Skeletal muscle satellite cell (primary cell): ENCODE measurements around the gene UNK.

Experiments
- H3K27me3 ChIP-seq: 2 replicates; pipeline ENCODE4 v1.7.0; 2013; ENCODE audit warnings: low read length; ENCODE audit not compliant: control insufficient read depth, insufficient read depth
- H3K36me3 ChIP-seq: 2 replicates; pipeline ENCODE4 v1.7.0; 2013; ENCODE audit warnings: mild to moderate bottlenecking, control low read depth, low read length; ENCODE audit not compliant: insufficient read depth
- H3K4me1 ChIP-seq: 2 replicates; pipeline ENCODE4 v1.7.0; 2013; ENCODE audit warnings: low read length; ENCODE audit not compliant: control insufficient read depth, insufficient read depth
- H3K4me2 ChIP-seq: 2 replicates; pipeline ENCODE4 v1.7.0; 2013; ENCODE audit warnings: mild to moderate bottlenecking, low read length
- H3K4me3 ChIP-seq: 2 replicates; pipeline ENCODE4 v1.7.0; 2013; ENCODE audit warnings: low read length
- H3K9ac ChIP-seq: 2 replicates; pipeline ENCODE4 v1.7.0; 2013; ENCODE audit warnings: mild to moderate bottlenecking, low read depth, low read length, moderate library complexity
- H3K9me3 ChIP-seq: replicated peaks from 2 replicates; pipeline ENCODE4 v1.7.0; 2013; ENCODE audit warnings: mild to moderate bottlenecking, control low read depth, low read length

Gene UNK

GRCh38 chr17:75820094-75821080 lies 35.8 kb downstream of the UNK start:
- peaks cover under 1% of the 10 kb centered on the region for H3K4me1 ChIP-seq
- H3K27me3 ChIP-seq = no peaks in the 10 kb centered on the region
- no peak overlapping the region for H3K9ac ChIP-seq
- peaks cover 52% of the 10 kb centered on the region for H3K36me3 ChIP-seq
- no peaks in the 10 kb centered on the region for H3K9me3 ChIP-seq
- no peak overlapping the region for H3K4me3 ChIP-seq
- no peak overlapping the region for H3K4me2 ChIP-seq

DNA sequence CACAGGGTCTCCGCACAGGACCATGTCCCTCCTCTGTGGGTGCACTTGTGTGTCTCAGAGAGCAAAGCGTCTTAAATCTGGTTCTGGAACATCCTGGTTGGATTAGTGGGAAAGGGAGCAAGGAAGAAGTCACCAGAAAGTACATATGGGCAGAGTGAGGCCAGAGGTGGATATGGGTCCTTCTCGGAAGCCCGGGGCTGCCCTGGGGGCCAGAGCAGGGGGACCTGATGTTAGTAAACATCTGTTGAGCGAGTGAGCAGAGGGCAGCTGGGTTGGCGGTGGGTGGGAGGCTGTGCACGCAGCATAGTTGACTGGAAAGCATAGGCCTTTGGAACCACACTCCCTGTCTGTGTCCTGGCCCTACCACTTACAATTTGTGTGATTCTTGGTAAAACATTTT lies 36.9 kb downstream of the UNK start:
- H3K4me2 ChIP-seq = no peak overlapping the region
- H3K4me1 ChIP-seq = no peaks in the 10 kb centered on the region
- no peaks in the 10 kb centered on the region for H3K27me3 ChIP-seq
- H3K36me3 ChIP-seq = peaks cover 55% of the 10 kb centered on the region
- H3K9me3 ChIP-seq = no peaks in the 10 kb centered on the region
- H3K9ac ChIP-seq = no peak overlapping the region
- no peak overlapping the region for H3K4me3 ChIP-seq

- Histone ChIP-seq H3K9ac (no peak overlapping the region), H3K36me3 (peaks cover 55% of the 10 kb centered on the region), H3K27me3 (no peaks in the 10 kb centered on the region), H3K9me3 (no peaks in the 10 kb centered on the region), H3K4me1 (peaks cover 1% of the 10 kb centered on the region), H3K4me2 (no peak overlapping the region), H3K4me3 (no peak overlapping the region)
These were observed 37.7 kb downstream of the UNK start for GRCh38 chr17:75822119-75822799.

DNA sequence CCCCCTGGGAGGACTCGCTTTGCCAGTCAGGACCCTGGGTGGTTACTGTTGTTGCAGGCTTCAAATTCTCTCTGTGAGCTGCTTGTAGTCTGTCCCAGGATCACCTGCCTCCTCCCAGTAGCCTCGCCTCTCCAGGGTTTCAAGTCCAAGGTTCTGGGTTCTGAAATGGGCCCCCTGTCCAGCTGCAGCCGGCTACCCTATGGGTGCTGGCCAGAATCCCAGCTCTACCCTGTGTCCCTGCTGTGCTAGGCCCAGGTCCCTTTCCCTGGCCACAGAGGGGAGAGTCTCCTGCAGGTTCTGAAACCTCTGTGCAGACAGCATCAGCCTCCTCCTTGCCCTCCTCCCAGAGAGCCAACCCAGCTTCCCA lies 38.2 kb downstream of the UNK start:
- Histone ChIP-seq H3K36me3 (peaks cover 55% of the 10 kb centered on the region), H3K9me3 (no peaks in the 10 kb centered on the region), H3K4me3 (no peak overlapping the region), H3K27me3 (no peaks in the 10 kb centered on the region), H3K9ac (no peak overlapping the region), H3K4me2 (no peak overlapping the region), H3K4me1 (peaks cover 5% of the 10 kb centered on the region)

DNA sequence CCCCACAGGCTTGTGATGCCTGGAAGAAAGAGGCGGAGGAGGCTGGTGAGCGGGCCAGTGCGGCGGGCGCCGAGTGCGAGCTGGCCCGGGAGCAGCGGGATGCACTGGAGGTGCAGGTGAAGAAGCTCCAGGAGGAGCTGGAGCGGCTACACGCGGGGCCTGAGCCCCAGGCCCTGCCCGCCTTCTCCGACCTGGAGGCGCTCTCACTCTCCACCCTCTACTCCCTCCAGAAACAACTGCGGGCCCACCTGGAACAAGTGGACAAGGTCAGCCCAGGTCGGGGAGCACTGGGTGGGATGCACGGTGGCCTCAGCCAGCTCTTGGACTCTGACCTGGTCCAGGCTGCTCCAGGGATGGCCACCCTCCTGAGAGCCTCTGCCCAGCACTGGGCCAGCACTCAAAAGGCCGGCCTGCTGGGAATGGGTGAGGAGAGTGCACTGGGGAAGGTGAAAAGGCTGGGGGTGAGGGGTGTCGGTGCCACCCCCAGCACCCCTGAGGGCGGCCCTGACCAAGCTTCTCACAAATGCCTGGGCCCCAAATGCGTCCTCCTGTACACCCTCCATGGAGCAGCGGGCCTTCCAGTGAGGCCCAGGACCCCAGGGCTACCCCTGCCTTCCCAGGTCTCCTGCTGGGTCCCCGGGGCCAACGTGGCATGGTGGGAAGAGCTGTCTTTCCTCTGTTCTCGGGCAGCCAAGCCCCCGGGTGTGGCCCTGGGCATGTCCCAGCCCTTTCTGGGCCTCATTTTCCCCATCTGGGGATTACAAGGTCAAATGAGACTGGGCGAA lies 38.8 kb downstream of the UNK start:
- Histone ChIP-seq H3K9ac (no peak overlapping the region), H3K9me3 (no peaks in the 10 kb centered on the region), H3K36me3 (peaks cover 49% of the 10 kb centered on the region)

DNA sequence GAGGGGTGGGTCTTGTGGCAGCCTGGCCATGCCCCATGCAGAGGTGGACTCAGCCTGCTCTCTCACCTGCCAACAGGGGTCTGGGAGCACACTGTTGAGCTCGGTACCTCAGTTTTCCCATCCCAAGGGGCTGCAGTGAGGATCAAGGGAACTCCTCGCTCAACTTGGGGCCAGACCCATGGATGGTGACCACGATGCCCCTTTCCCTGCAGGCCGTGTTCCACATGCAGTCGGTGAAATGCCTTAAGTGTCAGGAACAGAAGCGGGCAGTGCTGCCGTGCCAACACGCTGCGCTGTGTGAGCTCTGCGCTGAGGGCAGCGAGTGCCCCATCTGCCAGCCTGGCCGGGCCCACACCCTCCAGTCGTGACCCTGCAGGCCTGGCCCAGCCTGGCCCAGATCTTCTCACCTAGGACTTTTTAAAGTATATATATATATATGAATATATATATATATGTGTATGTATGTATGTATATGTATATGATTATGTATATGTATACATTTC lies 39.5 kb downstream of the UNK start:
- Histone ChIP-seq H3K4me2 (no peak overlapping the region), H3K4me3 (no peak overlapping the region), H3K9me3 (no peaks in the 10 kb centered on the region), H3K36me3 (peaks cover 43% of the 10 kb centered on the region), H3K4me1 (peaks cover 9% of the 10 kb centered on the region), H3K9ac (no peak overlapping the region), H3K27me3 (no peaks in the 10 kb centered on the region)

More for the DNA sequence above, 38.8 kb downstream of the UNK start:
- H3K4me1 ChIP-seq = peaks cover 9% of the 10 kb centered on the region
- H3K4me2 ChIP-seq = no peak overlapping the region
- H3K27me3 ChIP-seq = no peaks in the 10 kb centered on the region
- H3K4me3 ChIP-seq = no peak overlapping the region

DNA sequence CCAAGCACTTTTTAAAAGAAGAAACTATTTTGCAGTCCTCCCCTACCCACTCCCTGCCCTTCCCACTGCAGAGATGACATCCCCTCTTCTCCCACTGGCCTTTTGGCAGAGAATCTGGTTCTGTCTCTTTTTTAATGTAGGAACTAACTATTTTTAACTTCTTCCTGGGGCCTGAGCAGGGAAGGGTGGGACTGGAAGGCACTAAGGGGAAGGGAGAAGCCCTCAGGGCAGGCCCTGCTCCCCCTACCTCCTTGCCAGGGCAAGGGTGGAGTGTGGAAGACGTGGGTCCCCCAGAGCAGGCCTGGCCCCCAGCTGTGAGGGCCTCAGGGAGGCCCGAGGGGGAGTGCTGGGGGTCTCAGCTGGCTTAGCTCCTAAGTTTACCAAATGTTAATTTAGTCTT lies 40.1 kb downstream of the UNK start:
- H3K4me1 ChIP-seq = peaks cover 9% of the 10 kb centered on the region
- no peak overlapping the region for H3K9ac ChIP-seq
- H3K27me3 ChIP-seq = no peaks in the 10 kb centered on the region
- H3K4me3 ChIP-seq = no peak overlapping the region
- no peak overlapping the region for H3K4me2 ChIP-seq
- no peaks in the 10 kb centered on the region for H3K9me3 ChIP-seq
- peaks cover 38% of the 10 kb centered on the region for H3K36me3 ChIP-seq

GRCh38 chr17:75825149-75825552 lies 40.5 kb downstream of the UNK start:
- Histone ChIP-seq H3K4me3 (no peak overlapping the region), H3K4me1 (peaks cover 9% of the 10 kb centered on the region), H3K27me3 (no peaks in the 10 kb centered on the region), H3K36me3 (peaks cover 33% of the 10 kb centered on the region), H3K9ac (no peak overlapping the region), H3K9me3 (no peaks in the 10 kb centered on the region), H3K4me2 (no peak overlapping the region)

GRCh38 chr17:75825748-75826370 lies 41.3 kb downstream of the UNK start:
- Histone ChIP-seq H3K9ac (no peak overlapping the region), H3K27me3 (no peaks in the 10 kb centered on the region), H3K4me3 (no peak overlapping the region), H3K9me3 (no peaks in the 10 kb centered on the region), H3K4me2 (no peak overlapping the region), H3K36me3 (peaks cover 27% of the 10 kb centered on the region), H3K4me1 (peaks cover 9% of the 10 kb centered on the region)

DNA sequence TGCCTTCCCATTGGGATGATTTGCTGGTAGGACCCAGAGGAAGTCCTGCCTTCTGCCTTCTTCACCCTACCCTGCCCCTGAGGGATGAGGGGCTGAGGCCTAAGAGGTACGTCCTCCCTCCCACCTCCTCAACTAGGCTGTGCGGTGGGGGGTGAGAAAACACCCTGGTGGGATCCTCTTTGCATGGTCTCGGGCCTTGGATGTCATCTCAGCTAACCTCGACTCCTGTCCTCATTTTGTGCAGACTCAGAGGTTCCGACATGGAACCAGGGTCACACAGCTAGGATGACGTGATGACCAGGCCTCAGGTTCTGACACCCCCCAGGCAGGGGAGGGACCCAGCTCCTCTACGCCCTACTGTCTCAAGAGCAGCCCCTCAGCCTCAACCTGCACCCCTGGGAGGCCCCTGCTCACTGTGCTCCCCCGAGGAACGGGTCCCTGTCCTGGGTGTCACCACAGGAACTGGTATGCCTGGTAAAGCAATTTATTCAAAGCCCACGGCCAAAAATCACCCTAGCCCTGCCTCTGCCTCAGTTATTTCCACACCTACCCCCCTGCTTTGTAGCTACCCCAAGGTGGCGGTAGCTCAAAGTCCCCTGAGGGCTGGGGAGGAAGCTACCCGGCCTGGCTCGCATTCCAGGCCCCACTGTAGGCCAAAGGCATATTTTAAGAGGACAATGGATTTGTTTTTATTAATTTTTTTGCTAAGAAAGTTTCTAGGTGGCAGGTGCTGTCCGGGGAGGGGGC lies 42.1 kb downstream of the UNK start:
- Histone ChIP-seq H3K27me3 (no peaks in the 10 kb centered on the region), H3K4me1 (peaks cover 9% of the 10 kb centered on the region), H3K4me3 (no peak overlapping the region), H3K36me3 (peaks cover 20% of the 10 kb centered on the region), H3K9ac (no peak overlapping the region), H3K4me2 (no peak overlapping the region), H3K9me3 (no peaks in the 10 kb centered on the region)
